Measurements from ENCODE around the gene GLOD4.
A peak's percentile ranks its signal among the peaks of the same experiment; 100 is the strongest.
"Not testable (repeated sequence)": the region's sequence is repeated elsewhere in the genome, so short reads cannot be mapped to it uniquely, and the experiment has no call there.

Gene GLOD4

GRCh38 chr17:767076-767475 lies 15.0 kb downstream of the GLOD4 start:
- DNase-seq = no peak

- DNase-seq = no peak
Measured at GRCh38 chr17:760371-760770, 21.7 kb downstream of the GLOD4 start.

GRCh38 chr17:759964-760363 lies 22.1 kb downstream of the GLOD4 start:
- no peak for DNase-seq

GRCh38 chr17:756010-756567 lies 26.0 kb downstream of the GLOD4 start:
- DNase-seq = not testable (repeated sequence)

GRCh38 chr17:755319-755961 lies 26.6 kb downstream of the GLOD4 start:
- not testable (repeated sequence) for DNase-seq

- DNase-seq = no peak
Measured at GRCh38 chr17:753418-753817, 28.7 kb downstream of the GLOD4 start.

GRCh38 chr17:752620-753219 lies 29.4 kb downstream of the GLOD4 start:
- no peak for DNase-seq

GRCh38 chr17:752002-752619 lies 30.0 kb downstream of the GLOD4 start, which contains the start of gene GEMIN4:
Gene GEMIN4 (minus strand): TSS chr17:752264. CDS start chr17:752142, 122 bp downstream.
- DNase-seq = peak; percentile 69

- no peak for DNase-seq
Measured at GRCh38 chr17:751269-752001, 30.6 kb downstream of the GLOD4 start.

GRCh38 chr17:750431-751037 lies 31.5 kb downstream of the GLOD4 start:
- DNase-seq = no peak

GRCh38 chr17:749359-749758 lies 32.7 kb downstream of the GLOD4 start:
- not testable (repeated sequence) for DNase-seq

GRCh38 chr17:748604-749003 lies 33.5 kb downstream of the GLOD4 start:
- not testable (repeated sequence) for DNase-seq

- DNase-seq = no peak
Measured at GRCh38 chr17:746783-747629, 35.1 kb downstream of the GLOD4 start.

GRCh38 chr17:746181-746580 lies 35.9 kb downstream of the GLOD4 start:
- DNase-seq = no peak

GRCh38 chr17:745406-745805 lies 36.7 kb downstream of the GLOD4 start:
- DNase-seq = no peak

GRCh38 chr17:744937-745336 lies 37.1 kb downstream of the GLOD4 start:
- no peak for DNase-seq

GRCh38 chr17:743139-743538 lies 38.9 kb downstream of the GLOD4 start:
- DNase-seq = no peak

GRCh38 chr17:742147-742793 lies 39.8 kb downstream of the GLOD4 start:
- DNase-seq = no peak

GRCh38 chr17:740240-741017 lies 41.7 kb downstream of the GLOD4 start:
- DNase-seq = no peak

GRCh38 chr17:737561-738113 lies 44.4 kb downstream of the GLOD4 start:
- DNase-seq = no peak
